K562 (cell line): ENCODE measurements around the gene DBT. TPM values are rescaled to one million over a fixed set of nuclear protein-coding genes. Genes with fewer than 3 reads are reported as not detected.

Experiments used
- ATAC-seq: fragments of 200-7000 bp; cut with Tn5 transposase; 3 replicates; pipeline ENCODE4 v1.9.1; 2020; ENCODE audit warnings: moderate library complexity
- BruUV-seq: library from RNA; stranded (reverse); fragments of 400-500 nt; replicated peaks from 2 replicates; lab custom pipeline; 2021; lab: Mats Ljungman, UMichigan
- CTCF ChIA-PET: fragments of 300-600 bp; formaldehyde crosslinking; extraction: SDS; loops from one replicate; lab custom pipeline; 2021; ENCODE audit warnings: low intra/inter-chr PET ratio; lab: Yijun Ruan, JAX
- POLR2A ChIA-PET: fragments of 300-600, 350-650 bp; sonication (Branson Sonifier 250); formaldehyde crosslinking; extraction: SDS; loops from one replicate; lab custom pipeline; 2021; ENCODE audit warnings: antibody characterized with exemption, inconsistent platforms; lab: Yijun Ruan, JAX
- DNase-seq, 4 experiments: peaks; one replicate each; pipeline versions ENCODE4 v3.0.0 to v3.0.0-alpha.2; 2011 to 2018; ENCODE audit warnings: low spot score in 3 of 4, mixed read lengths in 3 of 4; ENCODE audit errors: extremely low read depth in 1 of 4
- FAIRE-seq: peaks from 2 replicates; lab custom pipeline; 2011; peaks lifted over from hg19 to GRCh38; lab: Jason Lieb, UNC
- H2AFZ ChIP-seq: 2 replicates; pipeline ENCODE4 v1.6.0; 2011; ENCODE audit warnings: low read depth, low read length, control low read depth, inconsistent platforms
- H3K27ac ChIP-seq: fragments of 200-600 bp; 3 replicates; pipeline ENCODE4 v1.8.0; 2011; ENCODE audit warnings: low read depth, mild to moderate bottlenecking, control low read depth, inconsistent platforms, low read length, moderate library complexity, mixed read lengths; ENCODE audit errors: extremely low read depth
- H3K27me3 ChIP-seq, 2 experiments: fragments of 300-600 bp in 1 of 2; 2 replicates in 1 of 2; 3 replicates in 1 of 2; pipeline versions ENCODE4 v1.6.0 to v1.8.0; 2011; ENCODE audit warnings: inconsistent platforms in 2 of 2, low read length in 2 of 2, mild to moderate bottlenecking in 1 of 2, mixed read lengths in 1 of 2, moderate library complexity in 1 of 2; ENCODE audit not compliant: control insufficient read depth in 2 of 2, insufficient read depth in 2 of 2
- H3K36me3 ChIP-seq: fragments of 300-600 bp; 3 replicates; pipeline ENCODE4 v1.8.0; 2011; ENCODE audit warnings: mild to moderate bottlenecking, low read length, inconsistent platforms; ENCODE audit not compliant: control insufficient read depth, insufficient read depth
- H3K4me1 ChIP-seq, 2 experiments: fragments of 200-600 bp in 1 of 2; replicated peaks in 1 of 2; 2 replicates in 1 of 2; 3 replicates in 1 of 2; pipeline versions ENCODE4 v1.5.1 to v1.8.0; 2011; ENCODE audit warnings: inconsistent platforms in 2 of 2, low read length in 2 of 2, mild to moderate bottlenecking in 1 of 2, mixed read lengths in 1 of 2, moderate library complexity in 1 of 2; ENCODE audit not compliant: control insufficient read depth in 2 of 2, insufficient read depth in 2 of 2
- H3K4me2 ChIP-seq: 2 replicates; pipeline ENCODE4 v1.6.1; 2011; ENCODE audit warnings: low read length, control low read depth, inconsistent platforms, mixed read lengths; ENCODE audit not compliant: insufficient read depth
- H3K4me3 ChIP-seq: fragments of 200-600 bp; sonication (generic), shearing (Covaris generic); 2 replicates; pipeline ENCODE4 v1.5.1; 2016; ENCODE audit warnings: control low read depth, inconsistent platforms
- H3K79me2 ChIP-seq: fragments of 200-600 bp; 3 replicates; pipeline ENCODE4 v1.8.0; 2011; ENCODE audit warnings: low read length, inconsistent platforms; ENCODE audit not compliant: control insufficient read depth, insufficient read depth
- H3K9ac ChIP-seq, 2 experiments: 2 replicates each; pipeline versions ENCODE4 v1.6.0 to v1.6.1; 2011; ENCODE audit warnings: low read depth in 2 of 2, low read length in 2 of 2, control low read depth in 1 of 2, inconsistent platforms in 1 of 2, mild to moderate bottlenecking in 1 of 2, mixed read lengths in 1 of 2; ENCODE audit not compliant: insufficient read depth in 1 of 2
- H3K9me1 ChIP-seq: one replicate; pipeline ENCODE4 v1.6.0; 2011; ENCODE audit warnings: inconsistent platforms, mild to moderate bottlenecking, low read length, moderate library complexity; ENCODE audit not compliant: control insufficient read depth, insufficient read depth
- H3K9me3 ChIP-seq: replicated peaks from 2 replicates; pipeline ENCODE4 v1.5.1; 2011; ENCODE audit warnings: low read depth, low read length, inconsistent platforms; ENCODE audit not compliant: control insufficient read depth, insufficient read depth
- H4K20me1 ChIP-seq: replicated peaks from 2 replicates; pipeline ENCODE4 v1.6.1; 2011; ENCODE audit warnings: low read length, inconsistent platforms, mixed read lengths; ENCODE audit not compliant: control insufficient read depth, insufficient read depth
- CBX1 ChIP-seq: sonication (generic); IDR thresholded peaks from 2 replicates; pipeline ENCODE4 v1.6.1; 2016; ENCODE audit warnings: antibody characterized with exemption, low read depth, mild to moderate bottlenecking
- HDGF ChIP-seq: fragments of 450-650 bp; IDR thresholded peaks from 2 replicates; pipeline ENCODE4 v1.6.1; 2016
- MBD1 ChIP-seq: fragments of 250-450 bp; sonication (Bioruptor Pico); IDR thresholded peaks from 2 replicates; pipeline ENCODE4 v1.8.0; 2022; ENCODE audit warnings: inconsistent platforms
- MED1 ChIP-seq: sonication (generic); formaldehyde crosslinking; IDR thresholded peaks from 2 replicates; pipeline ENCODE4 v1.8.1; 2023; ENCODE audit warnings: missing genetic modification reagents, borderline replicate concordance
- RAD21 ChIP-seq, 2 experiments: fragments of 250-450 bp in 1 of 2; fragments of 450-650 bp in 1 of 2; sonication (Bioruptor Pico) in 1 of 2; formaldehyde crosslinking in 1 of 2; IDR thresholded peaks in 1 of 2; conservative IDR thresholded peaks in 1 of 2; 2 replicates each; pipeline versions ENCODE4 v1.4.0 to v1.8.0; 2020 to 2022; ENCODE audit warnings: mild to moderate bottlenecking in 2 of 2, moderate library complexity in 1 of 2
- RFX1 ChIP-seq: fragments of 450-650 bp; IDR thresholded peaks from 2 replicates; pipeline ENCODE4 v1.6.1; 2016; ENCODE audit warnings: mild to moderate bottlenecking, moderate library complexity
- RREB1 ChIP-seq: fragments of 250-450 bp; sonication (Bioruptor Pico); IDR thresholded peaks from 2 replicates; pipeline ENCODE4 v1.4.0; 2020
- SMC3 ChIP-seq: conservative IDR thresholded peaks from 2 replicates; pipeline ENCODE4 v1.6.1; 2011; ENCODE audit warnings: low read depth, low read length, improper control_type of control experiment; ENCODE audit not compliant: insufficient read depth
- ZBTB7A ChIP-seq: IDR thresholded peaks from 2 replicates; pipeline ENCODE4 v1.6.1; 2011; ENCODE audit warnings: low read depth, mild to moderate bottlenecking, low read length, moderate library complexity, borderline replicate concordance; ENCODE audit not compliant: control insufficient read depth
- ZFX ChIP-seq: sonication (generic); formaldehyde crosslinking; IDR thresholded peaks from 2 replicates; pipeline ENCODE4 v1.8.0; 2022; ENCODE audit warnings: mild to moderate bottlenecking, missing genetic modification reagents, moderate library complexity
- WGBS: fragments of 100-300 bp; shearing (Covaris generic); methylation state at CpG from one replicate; pipeline ENCODE4 v1.1.6; 2016; ENCODE audit warnings: low coverage, mixed read lengths; ENCODE audit not compliant: insufficient coverage; ENCODE audit errors: missing lambda C conversion rate; 5-methylcytosine and 5-hydroxymethylcytosine counted together
- in situ Hi-C: fragments of 300-500 bp; cut with MboI; formaldehyde crosslinking; loops from 4 replicates; pipeline ENCODE4 v1.15.0; 2018; ENCODE audit warnings: inconsistent platforms, mixed read lengths
- intact Hi-C: fragments of 100-400 bp; cut with micrococcal nuclease; formaldehyde crosslinking; loops from 2 replicates; pipeline ENCODE4 v1.14.2; 2022
- polyA plus RNA-seq, 8 experiments: library from polyadenylated mRNA; depleted of rRNA in 4 of 8; stranded (reverse) in 5 of 8; unstranded in 3 of 8; fragments of >200 nt; fragmentation: Nextera tagmentation in 2 of 8; fragmentation: Illumina TruSeq in 1 of 8; extraction: Ambion mirVana in 2 of 8; extraction: Trizol in 1 of 8; gene quantifications; 2 replicates each; pipeline versions ENCODE4 v1.2.1 to v1.2.3, GENCODE V29; 2011 to 2014; ENCODE audit warnings: inconsistent platforms in 1 of 8, missing spikeins in 1 of 8
- total RNA-seq, 7 experiments: library from RNA; depleted of rRNA in 6 of 7; stranded (reverse); fragments of >200 nt in 6 of 7; fragmentation: Illumina TruSeq in 2 of 7; extraction: Trizol in 2 of 7; gene quantifications; 2 replicates each; pipeline versions ENCODE4 v1.2.1 to v1.2.3, GENCODE V29; 2011 to 2021; ENCODE audit warnings: low replicate concordance in 1 of 7
- TF ChIP-seq, protein P1 (sequence below): fragments of 450-650 bp; IDR thresholded peaks from 2 replicates; pipeline ENCODE4 v1.6.1; 2016; ENCODE audit warnings: mild to moderate bottlenecking
- TF ChIP-seq, protein P2 (sequence below): IDR thresholded peaks from 2 replicates; pipeline ENCODE4 v1.6.1; 2011; ENCODE audit not compliant: insufficient read length; ENCODE audit errors: extremely low read depth

Gene DBT
- total and polyA plus RNA-seq, 9 of the 15 experiments (the other 6 are each of a cell fraction or from before 2014, with no cell fraction given), result 2.7 to 13.5 (median 7.3) TPM

DNA sequence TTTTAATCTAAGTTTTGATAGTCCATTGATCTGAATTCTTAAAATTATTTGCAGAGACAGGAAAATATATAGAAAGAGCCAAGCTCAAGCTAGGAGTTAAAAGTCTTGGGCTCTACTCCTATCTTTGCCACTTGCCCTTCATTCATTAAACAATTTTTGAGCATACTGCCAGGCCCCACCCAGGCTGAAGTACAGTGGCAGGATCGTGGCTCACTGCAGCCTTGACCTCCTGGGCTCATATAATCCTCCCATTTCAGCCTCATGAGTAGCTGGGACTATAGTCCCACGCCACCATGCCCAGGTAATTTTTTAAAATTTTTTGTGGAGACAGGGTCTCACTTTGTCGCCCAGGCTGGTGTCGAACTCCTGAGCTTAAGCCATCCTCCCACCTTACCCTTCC lies 108.4 kb downstream of the DBT start:
- Histone ChIP-seq H3K9me1 (peaks cover 3% of the 10 kb centered on the region), H3K9ac (no peak overlapping the region), H3K27me3 (no peaks in the 10 kb centered on the region), H3K36me3 (peaks cover 97% of the 10 kb centered on the region), H3K9me3 (no peaks in the 10 kb centered on the region), H3K4me3 (no peak overlapping the region), H4K20me1 (no peaks in the 10 kb centered on the region), H3K4me1 (peaks cover 0 to 11% of the 10 kb centered on the region in 2 experiments; a peak in 2 of 5 replicates), H3K27ac (no peak overlapping the region), H3K79me2 (no peaks in the 10 kb centered on the region), H2AFZ (no peak overlapping the region), H3K4me2 (no peak overlapping the region)
- FAIRE-seq (no peak), DNase-seq (no peak), ATAC-seq (no peak)
- CTCF ChIA-PET, result no interaction called here
- intact Hi-C loops, result no loop called here
- POLR2A ChIA-PET, result interaction anchor here (0.6 to 1.9 kb wide), 2 partner anchors 8 to 226 kb away, joined by 3 to 6 read pairs; partner anchors contain the start of genes SASS6 and TRMT13
- 93% methylated on average over 4 of the region's 4 CpGs for WGBS
- BruUV-seq, result no TSS peak
- in situ Hi-C loops, result no loop called here
- TF ChIP-seq ZBTB7A (no peak), ZFX (CRISPR knock-in tag) (no peak), CBX1 (no peak), MED1 (CRISPR knock-in tag) (no peak), RFX1 (no peak), MBD1 (CRISPR knock-in tag) (no peak), RAD21 (CRISPR knock-in tag; conservative IDR thresholded peaks at IDR 0.05 in 1 of 2, IDR thresholded peaks at IDR 0.05 in 1 of 2) (no peak), HDGF (no peak), RREB1 (no peak), SMC3 (no peak)
- TF ChIP-seq, protein P1, sequence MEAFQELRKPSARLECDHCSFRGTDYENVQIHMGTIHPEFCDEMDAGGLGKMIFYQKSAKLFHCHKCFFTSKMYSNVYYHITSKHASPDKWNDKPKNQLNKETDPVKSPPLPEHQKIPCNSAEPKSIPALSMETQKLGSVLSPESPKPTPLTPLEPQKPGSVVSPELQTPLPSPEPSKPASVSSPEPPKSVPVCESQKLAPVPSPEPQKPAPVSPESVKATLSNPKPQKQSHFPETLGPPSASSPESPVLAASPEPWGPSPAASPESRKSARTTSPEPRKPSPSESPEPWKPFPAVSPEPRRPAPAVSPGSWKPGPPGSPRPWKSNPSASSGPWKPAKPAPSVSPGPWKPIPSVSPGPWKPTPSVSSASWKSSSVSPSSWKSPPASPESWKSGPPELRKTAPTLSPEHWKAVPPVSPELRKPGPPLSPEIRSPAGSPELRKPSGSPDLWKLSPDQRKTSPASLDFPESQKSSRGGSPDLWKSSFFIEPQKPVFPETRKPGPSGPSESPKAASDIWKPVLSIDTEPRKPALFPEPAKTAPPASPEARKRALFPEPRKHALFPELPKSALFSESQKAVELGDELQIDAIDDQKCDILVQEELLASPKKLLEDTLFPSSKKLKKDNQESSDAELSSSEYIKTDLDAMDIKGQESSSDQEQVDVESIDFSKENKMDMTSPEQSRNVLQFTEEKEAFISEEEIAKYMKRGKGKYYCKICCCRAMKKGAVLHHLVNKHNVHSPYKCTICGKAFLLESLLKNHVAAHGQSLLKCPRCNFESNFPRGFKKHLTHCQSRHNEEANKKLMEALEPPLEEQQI, result no peak
- TF ChIP-seq, protein P2, sequence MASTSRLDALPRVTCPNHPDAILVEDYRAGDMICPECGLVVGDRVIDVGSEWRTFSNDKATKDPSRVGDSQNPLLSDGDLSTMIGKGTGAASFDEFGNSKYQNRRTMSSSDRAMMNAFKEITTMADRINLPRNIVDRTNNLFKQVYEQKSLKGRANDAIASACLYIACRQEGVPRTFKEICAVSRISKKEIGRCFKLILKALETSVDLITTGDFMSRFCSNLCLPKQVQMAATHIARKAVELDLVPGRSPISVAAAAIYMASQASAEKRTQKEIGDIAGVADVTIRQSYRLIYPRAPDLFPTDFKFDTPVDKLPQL, result no peak
